Calu3 (cell line): ENCODE results near the gene ALCAM. TPM values are rescaled to one million over a fixed set of nuclear protein-coding genes. Genes with fewer than 3 reads are reported as not detected.

Source experiments
- BruUV-seq: library from RNA; stranded (reverse); fragments of 400-500 nt; replicated peaks from 2 replicates; lab custom pipeline; 2021; lab: Mats Ljungman, UMichigan
- CTCF ChIA-PET: fragments of 300-600 bp; sonication (Branson Sonifier 250); formaldehyde crosslinking; loops from one replicate; lab custom pipeline; 2022; ENCODE audit warnings: antibody characterized with exemption; lab: Charles Lee
- DNase-seq: peaks from one replicate; pipeline ENCODE4 v3.0.0; 2022
- H3K27ac Mint-ChIP-seq: one replicate; pipeline ENCODE4 v1.8.0; 2022; ENCODE audit warnings: mixed read lengths; ENCODE audit not compliant: unreplicated experiment
- H3K27me3 Mint-ChIP-seq: one replicate; pipeline ENCODE4 v1.8.0; 2022; ENCODE audit warnings: mixed read lengths; ENCODE audit not compliant: unreplicated experiment
- H3K36me3 Mint-ChIP-seq: one replicate; pipeline ENCODE4 v1.8.0; 2022; ENCODE audit warnings: mild to moderate bottlenecking, moderate library complexity, mixed read lengths; ENCODE audit not compliant: insufficient read depth, unreplicated experiment
- H3K4me1 Mint-ChIP-seq: one replicate; pipeline ENCODE4 v1.8.0; 2022; ENCODE audit warnings: mild to moderate bottlenecking, low read depth, mixed read lengths; ENCODE audit not compliant: unreplicated experiment
- H3K4me3 Mint-ChIP-seq: one replicate; pipeline ENCODE4 v1.8.0; 2022; ENCODE audit warnings: mild to moderate bottlenecking, low read depth, moderate library complexity, mixed read lengths; ENCODE audit not compliant: unreplicated experiment
- H3K9me3 Mint-ChIP-seq: one replicate; pipeline ENCODE4 v1.8.0; 2022; ENCODE audit warnings: low read depth, mixed read lengths; ENCODE audit not compliant: unreplicated experiment
- CTCF ChIP-seq: fragments of 200-600 bp; IDR thresholded peaks from one replicate; pipeline ENCODE4 v1.8.0; 2022; ENCODE audit warnings: antibody characterized with exemption; ENCODE audit not compliant: unreplicated experiment
- intact Hi-C: fragments of 100-400 bp; cut with micrococcal nuclease; formaldehyde crosslinking; loops from one replicate; pipeline ENCODE4 v1.10.0; 2022; ENCODE audit not compliant: unreplicated experiment
- total RNA-seq: library from RNA; stranded (reverse); gene quantifications from 2 replicates; pipeline ENCODE4 v1.2.3, GENCODE V29; 2022

ALCAM gene
- total RNA-seq, 1 experiment from 2014 or later, result 166 TPM

DNA sequence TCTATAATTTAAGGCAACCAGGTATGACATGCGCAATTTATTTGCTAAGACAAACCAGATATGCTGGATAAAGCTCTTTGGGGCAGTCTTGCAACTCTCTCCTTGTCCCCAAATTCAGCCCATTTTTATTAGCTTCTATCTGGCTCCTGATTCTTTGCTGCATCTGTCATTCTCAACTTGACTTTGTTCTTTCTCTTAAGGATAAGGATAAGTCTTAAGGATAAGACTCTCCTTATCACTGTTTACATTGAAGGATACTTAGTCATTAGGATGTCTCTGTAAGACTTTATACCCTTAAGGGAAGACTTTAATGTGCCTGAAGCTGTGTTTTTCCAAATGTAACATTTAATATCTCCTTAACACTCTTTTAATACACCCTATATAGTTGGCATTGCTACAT is 49.2 kb downstream of the ALCAM start:
- Mint-ChIP-seq H3K9me3 (no peaks in the 10 kb centered on the region), H3K36me3 (no peaks in the 10 kb centered on the region), H3K27ac (no peak overlapping the region), H3K4me1 (peaks cover 58% of the 10 kb centered on the region), H3K4me3 (no peak overlapping the region), H3K27me3 (no peaks in the 10 kb centered on the region)
- CTCF ChIA-PET, result no interaction called here
- BruUV-seq, result no TSS peak
- TF ChIP-seq CTCF, result no peak
- intact Hi-C loops, result no loop called here
- DNase-seq, result no peak

DNA sequence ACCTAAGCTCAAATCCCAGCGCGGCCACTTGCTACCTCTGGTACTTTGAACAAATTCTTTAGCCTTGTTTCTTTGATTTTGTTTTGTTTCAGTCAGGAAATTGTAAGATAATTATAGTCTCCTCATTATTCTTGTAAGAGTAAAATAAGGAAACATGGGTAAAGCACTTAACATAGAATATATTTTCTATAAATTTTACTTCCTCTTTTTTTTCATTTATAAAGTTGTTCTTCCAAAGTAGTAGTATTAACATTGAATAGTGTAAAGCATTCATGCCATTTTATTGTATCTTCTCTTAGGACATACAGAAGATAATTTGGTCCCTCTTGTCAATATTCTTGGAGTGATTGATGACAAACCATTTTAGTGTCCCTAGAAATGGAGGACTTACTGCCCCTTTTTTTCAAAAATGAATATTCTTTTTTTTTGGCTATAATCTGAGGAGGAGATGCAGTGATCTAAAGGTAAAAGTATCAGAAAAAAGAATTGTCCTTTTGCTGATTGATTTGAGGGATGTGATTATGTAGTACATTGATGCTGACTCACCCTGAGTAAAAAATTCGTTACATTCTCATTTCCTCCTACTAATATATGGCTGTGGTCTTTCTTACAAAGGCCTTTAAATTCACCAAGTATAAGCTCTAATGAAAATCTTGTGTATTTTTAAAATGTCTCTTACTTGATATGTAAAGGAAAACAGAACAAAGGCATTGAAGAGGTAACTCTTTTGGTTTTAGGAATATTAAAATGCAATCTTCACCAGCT is 51.0 kb downstream of the ALCAM start:
- no peaks in the 10 kb centered on the region for H3K9me3 Mint-ChIP-seq
- CTCF ChIA-PET, result interaction anchor here (0.7 kb wide), 1 partner anchor 85 kb away, joined by 3 read pairs; no protein-coding TSS in a partner anchor
- intact Hi-C loops, result no loop called here
- no peak overlapping the region for H3K4me3 Mint-ChIP-seq
- H3K36me3 Mint-ChIP-seq, result no peaks in the 10 kb centered on the region
- no peak for DNase-seq
- peak overlapping the region; percentile 42 for H3K27ac Mint-ChIP-seq
- no peak for TF ChIP-seq CTCF
- BruUV-seq, result no TSS peak
- H3K27me3 Mint-ChIP-seq, result no peaks in the 10 kb centered on the region
- peaks cover 50% of the 10 kb centered on the region for H3K4me1 Mint-ChIP-seq

DNA sequence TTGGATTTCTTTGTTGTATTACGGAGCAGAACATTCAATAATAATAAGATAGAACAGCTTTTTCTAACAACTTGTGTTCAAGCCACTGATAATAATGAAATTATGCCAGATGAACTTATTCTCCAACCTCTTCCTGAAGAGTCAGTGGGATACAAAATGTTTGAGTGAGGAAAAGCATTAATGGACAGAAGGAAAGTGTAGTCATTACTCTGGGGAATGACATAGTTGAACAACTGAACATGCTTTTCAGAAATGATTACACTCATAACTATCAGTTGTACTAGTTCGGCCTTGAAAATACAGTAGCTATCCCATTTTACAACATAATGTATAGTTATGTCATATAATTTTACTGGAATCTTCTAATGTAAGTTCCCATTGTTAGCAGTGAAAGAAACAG is 55.9 kb downstream of the ALCAM start:
- H3K4me1 Mint-ChIP-seq, result peaks cover 34% of the 10 kb centered on the region

DNA sequence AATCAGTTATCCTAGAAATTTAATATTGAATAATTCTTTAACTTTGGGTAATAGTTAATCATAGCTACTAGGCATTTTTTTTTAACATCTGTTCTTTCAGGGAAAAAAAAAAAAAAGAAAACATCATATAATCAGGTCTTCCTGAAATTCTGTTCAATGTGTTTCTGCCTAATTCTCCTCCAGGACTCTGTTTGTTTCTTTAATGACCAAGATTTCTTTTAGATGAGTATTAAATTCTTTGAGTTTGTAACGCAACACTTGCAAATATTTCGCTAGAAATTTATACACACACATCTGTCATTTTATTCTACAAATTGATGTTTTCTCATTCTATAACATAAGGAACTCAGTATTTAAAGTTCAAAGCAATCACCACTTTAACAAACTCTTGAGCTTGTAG is 56.7 kb downstream of the ALCAM start:
- Mint-ChIP-seq H3K4me3 (no peak overlapping the region), H3K27ac (no peak overlapping the region), H3K9me3 (no peaks in the 10 kb centered on the region), H3K4me1 (peaks cover 28% of the 10 kb centered on the region), H3K36me3 (no peaks in the 10 kb centered on the region), H3K27me3 (no peaks in the 10 kb centered on the region)
- CTCF ChIA-PET, result interaction anchor here (0.7 kb wide), 1 partner anchor 15 kb away, joined by 3 read pairs; no protein-coding TSS in a partner anchor
- intact Hi-C loops, result no loop called here
- DNase-seq, result no peak
- no peak for TF ChIP-seq CTCF
- BruUV-seq, result no TSS peak

More for the DNA sequence above, 55.9 kb downstream of the ALCAM start:
- Mint-ChIP-seq H3K4me3 (no peak overlapping the region), H3K9me3 (no peaks in the 10 kb centered on the region), H3K36me3 (no peaks in the 10 kb centered on the region), H3K27ac (no peak overlapping the region), H3K27me3 (no peaks in the 10 kb centered on the region)
- no TSS peak for BruUV-seq
- intact Hi-C loops, result no loop called here
- TF ChIP-seq CTCF, result no peak
- CTCF ChIA-PET, result no interaction called here
- DNase-seq, result no peak
